HG03045 (cell line): ENCODE results near the gene ABCF1.
"Not testable (repeated sequence)": the region's sequence is repeated elsewhere in the genome, so short reads cannot be mapped to it uniquely, and the experiment has no call there.

ENCODE experiments used
- ATAC-seq: cut with Tn5 transposase; IDR thresholded peaks from one replicate; pipeline ENCODE4 v1.9.1; 2021; ENCODE audit warnings: mild to moderate bottlenecking, moderate library complexity; ENCODE audit not compliant: unreplicated experiment

ABCF1 gene

GRCh38 chr6:30571075-30571761 is at the start of gene ABCF1:
TSS of gene ABCF1 (plus strand) at chr6:30571442. CDS start at chr6:30571488, 46 bp downstream.
- peak; percentile 90 for ATAC-seq

- ATAC-seq: not testable (repeated sequence)
Measured at GRCh38 chr6:30521952-30522351, 49.3 kb upstream of the ABCF1 start.

GRCh38 chr6:30526444-30526843 is 44.8 kb upstream of the ABCF1 start:
- not testable (repeated sequence) for ATAC-seq

- peak; percentile 45 for ATAC-seq
Measured at GRCh38 chr6:30529349-30529875, 41.8 kb upstream of the ABCF1 start.

- no peak for ATAC-seq
Measured at GRCh38 chr6:30530014-30530413, 41.2 kb upstream of the ABCF1 start.

GRCh38 chr6:30533460-30534294 is 37.6 kb upstream of the ABCF1 start:
- no peak for ATAC-seq

GRCh38 chr6:30537931-30538330 is 33.3 kb upstream of the ABCF1 start:
- no peak for ATAC-seq

- no peak for ATAC-seq
Measured at GRCh38 chr6:30541515-30542403, 29.5 kb upstream of the ABCF1 start.

GRCh38 chr6:30542404-30542725 is 28.9 kb upstream of the ABCF1 start:
- no peak for ATAC-seq

- ATAC-seq: no peak
Measured at GRCh38 chr6:30542915-30543314, 28.3 kb upstream of the ABCF1 start.

GRCh38 chr6:30543821-30544220 is 27.4 kb upstream of the ABCF1 start:
- no peak for ATAC-seq

- no peak for ATAC-seq
Measured at GRCh38 chr6:30544666-30545272, 26.5 kb upstream of the ABCF1 start.

- no peak for ATAC-seq
Measured at GRCh38 chr6:30547454-30547853, 23.8 kb upstream of the ABCF1 start.

- no peak for ATAC-seq
Measured at GRCh38 chr6:30548375-30548774, 22.9 kb upstream of the ABCF1 start.

- no peak for ATAC-seq
Measured at GRCh38 chr6:30554404-30554803, 16.8 kb upstream of the ABCF1 start.

GRCh38 chr6:30554962-30555815 is 16.1 kb upstream of the ABCF1 start:
- no peak for ATAC-seq

- ATAC-seq: no peak
Measured at GRCh38 chr6:30555816-30556065, 15.5 kb upstream of the ABCF1 start.

GRCh38 chr6:30556066-30556905 is 15.0 kb upstream of the ABCF1 start, which contains the start of gene GNL1:
TSS of gene GNL1 (minus strand) at chr6:30556489. CDS start at chr6:30556203, 286 bp downstream.
- ATAC-seq: peak; percentile 80
